Liver (tissue), 9 donors: ENCODE data around the gene TUSC1. TPM values are rescaled to one million over a fixed set of nuclear protein-coding genes. Genes with fewer than 3 reads are reported as not detected.

Source experiments
- DNase-seq: peaks from one replicate; pipeline ENCODE4 v3.0.0-alpha.2; 2017; ENCODE audit warnings: low spot score
- H3K27ac ChIP-seq, 2 donors: one replicate each; pipeline ENCODE4 v1.7.0; 2013; ENCODE audit warnings: inconsistent platforms in 2 of 2, low read length in 2 of 2, control low read depth in 1 of 2, low read depth in 1 of 2, mild to moderate bottlenecking in 1 of 2
- H3K27me3 ChIP-seq, 4 donors: one replicate each; pipeline versions ENCODE4 v1.6.1 to v1.7.0; 2013; ENCODE audit warnings: low read length in 3 of 4, inconsistent platforms in 1 of 4, mild to moderate bottlenecking in 1 of 4, moderate library complexity in 1 of 4; ENCODE audit not compliant: control insufficient read depth in 4 of 4, insufficient read depth in 4 of 4
- H3K36me3 ChIP-seq, 4 donors: one replicate each; pipeline versions ENCODE4 v1.6.1 to v1.7.0; 2013; ENCODE audit warnings: low read length in 3 of 4, mild to moderate bottlenecking in 3 of 4, low read depth in 1 of 4, moderate library complexity in 1 of 4; ENCODE audit not compliant: control insufficient read depth in 4 of 4, insufficient read depth in 3 of 4
- H3K4me1 ChIP-seq, 4 donors: one replicate each; pipeline versions ENCODE4 v1.6.1 to v1.7.0; 2013; ENCODE audit warnings: low read length in 3 of 4, mild to moderate bottlenecking in 3 of 4, moderate library complexity in 1 of 4; ENCODE audit not compliant: control insufficient read depth in 4 of 4, insufficient read depth in 4 of 4
- H3K4me3 ChIP-seq, 3 donors: one replicate each; pipeline versions ENCODE4 v1.6.1 to v1.7.0; 2013; ENCODE audit warnings: low read length in 3 of 3, control low read depth in 1 of 3, low read depth in 1 of 3, mild to moderate bottlenecking in 1 of 3
- H3K9ac ChIP-seq, 2 donors: one replicate each; pipeline ENCODE4 v1.7.0; 2013; ENCODE audit warnings: low read length in 2 of 2, mild to moderate bottlenecking in 2 of 2, moderate library complexity in 2 of 2, control low read depth in 1 of 2, low read depth in 1 of 2
- H3K9me3 ChIP-seq, 4 donors: one replicate each; pipeline versions ENCODE4 v1.6.1 to v1.7.0; 2013; ENCODE audit warnings: low read length in 3 of 4; ENCODE audit not compliant: control insufficient read depth in 4 of 4
- EGR1 ChIP-seq, 2 donors: IDR thresholded peaks; 2 replicates each; pipeline ENCODE4 v1.6.1; 2016 to 2018; ENCODE audit warnings: antibody characterized with exemption in 2 of 2, low read depth in 2 of 2
- FOXA1 ChIP-seq: IDR thresholded peaks from 2 replicates; pipeline ENCODE4 v1.6.1; 2016; ENCODE audit warnings: antibody characterized with exemption
- FOXA2 ChIP-seq: IDR thresholded peaks from 2 replicates; pipeline ENCODE4 v1.6.1; 2016; ENCODE audit warnings: antibody characterized with exemption
- GABPA ChIP-seq, 2 donors: IDR thresholded peaks in 1 of 2; conservative IDR thresholded peaks in 1 of 2; 2 replicates each; pipeline ENCODE4 v1.6.1; 2016; ENCODE audit warnings: antibody characterized with exemption in 2 of 2, mild to moderate bottlenecking in 1 of 2, moderate library complexity in 1 of 2
- HNF4A ChIP-seq, 2 donors: conservative IDR thresholded peaks; 2 replicates each; pipeline ENCODE4 v1.6.1; 2016; ENCODE audit warnings: antibody characterized with exemption in 2 of 2, mild to moderate bottlenecking in 2 of 2
- HNF4G ChIP-seq: IDR thresholded peaks from 2 replicates; pipeline ENCODE4 v1.6.1; 2016; ENCODE audit warnings: antibody characterized with exemption
- JUND ChIP-seq, 2 donors: IDR thresholded peaks; 2 replicates each; pipeline ENCODE4 v1.6.1; 2016; ENCODE audit warnings: antibody characterized with exemption in 2 of 2
- NR2F2 ChIP-seq: IDR thresholded peaks from 2 replicates; pipeline ENCODE4 v1.6.1; 2016; ENCODE audit warnings: antibody characterized with exemption
- RAD21 ChIP-seq, 2 donors: IDR thresholded peaks; 2 replicates each; pipeline ENCODE4 v1.6.1; 2016; ENCODE audit warnings: antibody characterized with exemption in 2 of 2, mild to moderate bottlenecking in 2 of 2
- RXRA ChIP-seq, 2 donors: IDR thresholded peaks; 2 replicates each; pipeline ENCODE4 v1.6.1; 2017 to 2018; ENCODE audit warnings: antibody characterized with exemption in 2 of 2, mild to moderate bottlenecking in 1 of 2
- SP1 ChIP-seq: IDR thresholded peaks from 2 replicates; pipeline ENCODE4 v1.6.1; 2018; ENCODE audit warnings: antibody characterized with exemption, mild to moderate bottlenecking
- TAF1 ChIP-seq: conservative IDR thresholded peaks from 2 replicates; pipeline ENCODE4 v1.6.1; 2016; ENCODE audit warnings: antibody characterized with exemption, mild to moderate bottlenecking
- YY1 ChIP-seq: IDR thresholded peaks from 2 replicates; pipeline ENCODE4 v1.6.1; 2016; ENCODE audit warnings: antibody characterized with exemption, mild to moderate bottlenecking
- WGBS: extraction: QIAGEN DNeasy Blood & Tissue Kit; methylation state at CpG from one replicate; pipeline ENCODE4 v1.1.7; 2013; 5-methylcytosine and 5-hydroxymethylcytosine counted together
- polyA plus RNA-seq, 2 donors: library from polyadenylated mRNA; stranded (reverse) in 1 of 2; unstranded in 1 of 2; fragments of 200-250 nt in 1 of 2; fragments of >200 nt in 1 of 2; fragmentation: Nextera tagmentation in 1 of 2; extraction: Ambion mirVana in 1 of 2; gene quantifications; one replicate each; pipeline versions ENCODE4 v1.2.1 to v1.2.3, GENCODE V29; 2013 to 2015
- total RNA-seq, 2 donors: library from RNA; depleted of rRNA; stranded (reverse); fragments of >200 nt; gene quantifications; one replicate each; pipeline ENCODE4 v1.2.3, GENCODE V29; 2014
- TF ChIP-seq, protein P1 (sequence below): fragments of 150-350 bp; IDR thresholded peaks from 2 replicates; pipeline ENCODE4 v1.5.1; 2017; ENCODE audit warnings: improper control_type of control experiment, low read depth, low read length; ENCODE audit not compliant: missing input control
- TF ChIP-seq, protein P2 (sequence below): IDR thresholded peaks from 2 replicates; pipeline ENCODE4 v1.6.1; 2016; ENCODE audit warnings: antibody characterized with exemption
- TF ChIP-seq, protein P3 (sequence below): IDR thresholded peaks from 2 replicates; pipeline ENCODE4 v1.6.1; 2016; ENCODE audit warnings: antibody characterized with exemption
- TF ChIP-seq, protein P4 (sequence below): IDR thresholded peaks from 2 replicates; pipeline ENCODE4 v1.6.1; 2016; ENCODE audit warnings: antibody characterized with exemption, mild to moderate bottlenecking
- donor health status: healthy.
- donor health status: healthy.
- donor health status: healthy.
- donor health status: healthy.
- donor health status: healthy.

The TUSC1 gene
- total and polyA plus RNA-seq, 4 donors: 3.9 to 6.4 (median 5.8) TPM

GRCh38 chr9:25681266-25681665 lies 3.0 kb upstream of the TUSC1 start:
- H3K27ac ChIP-seq: no peak overlapping the region
- H3K4me3 ChIP-seq: no peak overlapping the region
- DNase-seq: no peak
- no peaks in the 10 kb centered on the region for H3K9me3 ChIP-seq
- no peaks in the 10 kb centered on the region for H3K27me3 ChIP-seq
- TF ChIP-seq NR2F2: no peak
- no peak for TF ChIP-seq HNF4A (conservative IDR thresholded peaks at IDR 0.05)
- TF ChIP-seq GABPA (IDR thresholded peaks at IDR 0.05 in 1 of 2, conservative IDR thresholded peaks at IDR 0.05 in 1 of 2): no peak
- TF ChIP-seq, protein P1, sequence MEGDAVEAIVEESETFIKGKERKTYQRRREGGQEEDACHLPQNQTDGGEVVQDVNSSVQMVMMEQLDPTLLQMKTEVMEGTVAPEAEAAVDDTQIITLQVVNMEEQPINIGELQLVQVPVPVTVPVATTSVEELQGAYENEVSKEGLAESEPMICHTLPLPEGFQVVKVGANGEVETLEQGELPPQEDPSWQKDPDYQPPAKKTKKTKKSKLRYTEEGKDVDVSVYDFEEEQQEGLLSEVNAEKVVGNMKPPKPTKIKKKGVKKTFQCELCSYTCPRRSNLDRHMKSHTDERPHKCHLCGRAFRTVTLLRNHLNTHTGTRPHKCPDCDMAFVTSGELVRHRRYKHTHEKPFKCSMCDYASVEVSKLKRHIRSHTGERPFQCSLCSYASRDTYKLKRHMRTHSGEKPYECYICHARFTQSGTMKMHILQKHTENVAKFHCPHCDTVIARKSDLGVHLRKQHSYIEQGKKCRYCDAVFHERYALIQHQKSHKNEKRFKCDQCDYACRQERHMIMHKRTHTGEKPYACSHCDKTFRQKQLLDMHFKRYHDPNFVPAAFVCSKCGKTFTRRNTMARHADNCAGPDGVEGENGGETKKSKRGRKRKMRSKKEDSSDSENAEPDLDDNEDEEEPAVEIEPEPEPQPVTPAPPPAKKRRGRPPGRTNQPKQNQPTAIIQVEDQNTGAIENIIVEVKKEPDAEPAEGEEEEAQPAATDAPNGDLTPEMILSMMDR: no peak
- TF ChIP-seq YY1: no peak
- TF ChIP-seq RXRA (IDR thresholded peaks at IDR 0.05): no peak
- TF ChIP-seq FOXA1: no peak
- TF ChIP-seq HNF4G: no peak
- no peak for TF ChIP-seq RAD21 (IDR thresholded peaks at IDR 0.05)
- H3K4me1 ChIP-seq: peaks cover 1 to 14% (median 6%) of the 10 kb centered on the region in 4 donors
- no peak overlapping the region for H3K9ac ChIP-seq
- 69% methylated on average over 4 of the region's 4 CpGs for WGBS
- no peaks in the 10 kb centered on the region for H3K36me3 ChIP-seq

DNA sequence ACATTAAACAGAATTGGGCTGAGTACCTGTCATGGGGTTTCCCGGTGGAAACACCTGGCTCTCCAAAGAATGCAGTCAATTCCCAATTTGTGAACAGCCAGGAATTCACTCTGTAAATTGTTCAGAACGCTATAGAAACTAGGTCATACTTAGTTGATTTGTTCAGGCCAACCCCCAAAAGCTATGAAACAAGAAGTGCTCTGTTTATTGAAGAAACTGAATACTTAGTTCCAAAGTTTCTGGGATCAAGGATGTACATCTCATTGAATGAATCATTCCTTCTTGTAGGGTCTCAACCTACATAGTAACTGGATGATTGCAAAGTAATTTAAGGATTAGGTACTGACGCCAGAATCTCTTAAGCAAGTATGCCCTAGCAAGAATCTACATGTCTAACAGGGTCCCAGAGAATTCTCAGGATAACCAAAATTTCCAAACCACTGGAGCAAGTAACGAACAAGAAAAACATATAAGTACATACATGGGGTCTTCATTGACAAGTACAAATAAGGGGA lies 659 bp upstream of the TUSC1 start:
- DNase-seq: no peak

More for the DNA sequence above, 659 bp upstream of the TUSC1 start:
- Histone ChIP-seq H3K9ac (peak overlapping the region; percentile 2 to 43), H3K9me3 (no peaks in the 10 kb centered on the region), H3K36me3 (no peaks in the 10 kb centered on the region), H3K27ac (peak overlapping the region; percentile 96 to 98), H3K27me3 (no peaks in the 10 kb centered on the region), H3K4me1 (peaks cover 1 to 14% (median 6%) of the 10 kb centered on the region in 4 donors), H3K4me3 (peak overlapping the region in 2 of 3 donors; percentile 69 to 95)
- no peak for TF ChIP-seq TAF1
- TF ChIP-seq NR2F2: no peak
- TF ChIP-seq, protein P1: no peak
- TF ChIP-seq RAD21 (IDR thresholded peaks at IDR 0.05): no peak
- TF ChIP-seq HNF4G: no peak
- TF ChIP-seq SP1: no peak
- TF ChIP-seq JUND (IDR thresholded peaks at IDR 0.05): no peak
- no peak for TF ChIP-seq RXRA (IDR thresholded peaks at IDR 0.05)
- no peak for TF ChIP-seq EGR1 (IDR thresholded peaks at IDR 0.05; ENCODE audit: low read depth in 2 of 2)
- TF ChIP-seq, protein P2, sequence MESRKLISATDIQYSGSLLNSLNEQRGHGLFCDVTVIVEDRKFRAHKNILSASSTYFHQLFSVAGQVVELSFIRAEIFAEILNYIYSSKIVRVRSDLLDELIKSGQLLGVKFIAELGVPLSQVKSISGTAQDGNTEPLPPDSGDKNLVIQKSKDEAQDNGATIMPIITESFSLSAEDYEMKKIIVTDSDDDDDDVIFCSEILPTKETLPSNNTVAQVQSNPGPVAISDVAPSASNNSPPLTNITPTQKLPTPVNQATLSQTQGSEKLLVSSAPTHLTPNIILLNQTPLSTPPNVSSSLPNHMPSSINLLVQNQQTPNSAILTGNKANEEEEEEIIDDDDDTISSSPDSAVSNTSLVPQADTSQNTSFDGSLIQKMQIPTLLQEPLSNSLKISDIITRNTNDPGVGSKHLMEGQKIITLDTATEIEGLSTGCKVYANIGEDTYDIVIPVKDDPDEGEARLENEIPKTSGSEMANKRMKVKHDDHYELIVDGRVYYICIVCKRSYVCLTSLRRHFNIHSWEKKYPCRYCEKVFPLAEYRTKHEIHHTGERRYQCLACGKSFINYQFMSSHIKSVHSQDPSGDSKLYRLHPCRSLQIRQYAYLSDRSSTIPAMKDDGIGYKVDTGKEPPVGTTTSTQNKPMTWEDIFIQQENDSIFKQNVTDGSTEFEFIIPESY: no peak
- TF ChIP-seq, protein P3, sequence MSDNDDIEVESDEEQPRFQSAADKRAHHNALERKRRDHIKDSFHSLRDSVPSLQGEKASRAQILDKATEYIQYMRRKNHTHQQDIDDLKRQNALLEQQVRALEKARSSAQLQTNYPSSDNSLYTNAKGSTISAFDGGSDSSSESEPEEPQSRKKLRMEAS: no peak
- TF ChIP-seq FOXA1: no peak
- no peak for TF ChIP-seq FOXA2
- TF ChIP-seq, protein P4, sequence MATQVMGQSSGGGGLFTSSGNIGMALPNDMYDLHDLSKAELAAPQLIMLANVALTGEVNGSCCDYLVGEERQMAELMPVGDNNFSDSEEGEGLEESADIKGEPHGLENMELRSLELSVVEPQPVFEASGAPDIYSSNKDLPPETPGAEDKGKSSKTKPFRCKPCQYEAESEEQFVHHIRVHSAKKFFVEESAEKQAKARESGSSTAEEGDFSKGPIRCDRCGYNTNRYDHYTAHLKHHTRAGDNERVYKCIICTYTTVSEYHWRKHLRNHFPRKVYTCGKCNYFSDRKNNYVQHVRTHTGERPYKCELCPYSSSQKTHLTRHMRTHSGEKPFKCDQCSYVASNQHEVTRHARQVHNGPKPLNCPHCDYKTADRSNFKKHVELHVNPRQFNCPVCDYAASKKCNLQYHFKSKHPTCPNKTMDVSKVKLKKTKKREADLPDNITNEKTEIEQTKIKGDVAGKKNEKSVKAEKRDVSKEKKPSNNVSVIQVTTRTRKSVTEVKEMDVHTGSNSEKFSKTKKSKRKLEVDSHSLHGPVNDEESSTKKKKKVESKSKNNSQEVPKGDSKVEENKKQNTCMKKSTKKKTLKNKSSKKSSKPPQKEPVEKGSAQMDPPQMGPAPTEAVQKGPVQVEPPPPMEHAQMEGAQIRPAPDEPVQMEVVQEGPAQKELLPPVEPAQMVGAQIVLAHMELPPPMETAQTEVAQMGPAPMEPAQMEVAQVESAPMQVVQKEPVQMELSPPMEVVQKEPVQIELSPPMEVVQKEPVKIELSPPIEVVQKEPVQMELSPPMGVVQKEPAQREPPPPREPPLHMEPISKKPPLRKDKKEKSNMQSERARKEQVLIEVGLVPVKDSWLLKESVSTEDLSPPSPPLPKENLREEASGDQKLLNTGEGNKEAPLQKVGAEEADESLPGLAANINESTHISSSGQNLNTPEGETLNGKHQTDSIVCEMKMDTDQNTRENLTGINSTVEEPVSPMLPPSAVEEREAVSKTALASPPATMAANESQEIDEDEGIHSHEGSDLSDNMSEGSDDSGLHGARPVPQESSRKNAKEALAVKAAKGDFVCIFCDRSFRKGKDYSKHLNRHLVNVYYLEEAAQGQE: no peak
- WGBS: 52% methylated on average over 4 of the region's 4 CpGs
